Fibroblast of lung (primary cell): ENCODE measurements around the gene YTHDF2. TPM values are rescaled to one million over a fixed set of nuclear protein-coding genes. Genes with fewer than 3 reads are reported as not detected.

ENCODE experiments used
- DNase-seq, 2 donors: peaks; one replicate each; pipeline versions ENCODE4 v3.0.0 to v3.0.0-alpha.2; 2010; ENCODE audit warnings: low read depth in 2 of 2
- H2AFZ ChIP-seq: 2 replicates; pipeline ENCODE4 v1.5.1; 2012; ENCODE audit warnings: low read length, control low read depth, inconsistent platforms
- H3K27ac ChIP-seq: 2 replicates; pipeline ENCODE4 v1.5.1; 2011; ENCODE audit warnings: low read length, control low read depth; ENCODE audit not compliant: insufficient read depth
- H3K27me3 ChIP-seq: 2 replicates; pipeline ENCODE4 v1.5.1; 2011; ENCODE audit warnings: mild to moderate bottlenecking, low read length; ENCODE audit not compliant: control insufficient read depth, insufficient read depth
- H3K36me3 ChIP-seq: 2 replicates; pipeline ENCODE4 v1.5.1; 2011; ENCODE audit warnings: low read length; ENCODE audit not compliant: control insufficient read depth, insufficient read depth
- H3K4me1 ChIP-seq: 2 replicates; pipeline ENCODE4 v1.5.1; 2011; ENCODE audit warnings: low read length; ENCODE audit not compliant: control insufficient read depth, insufficient read depth; ENCODE audit errors: extremely low read depth
- H3K4me2 ChIP-seq: 2 replicates; pipeline ENCODE4 v1.5.1; 2011; ENCODE audit warnings: low read length, control low read depth; ENCODE audit not compliant: insufficient read depth; ENCODE audit errors: extremely low read depth
- H3K4me3 ChIP-seq, 4 experiments: fragments of 200-600 bp in 1 of 4; sonication (generic) in 1 of 4; replicated peaks in 1 of 4; 2 replicates each; pipeline ENCODE4 v1.5.1; 2011 to 2016; ENCODE audit warnings: low read length in 4 of 4, low read depth in 3 of 4, mild to moderate bottlenecking in 3 of 4, control low read depth in 2 of 4, inconsistent platforms in 1 of 4, mixed read lengths in 1 of 4; ENCODE audit not compliant: insufficient read depth in 1 of 4; ENCODE audit errors: control extremely low read depth in 1 of 4
- H3K79me2 ChIP-seq: 2 replicates; pipeline ENCODE4 v1.5.1; 2012; ENCODE audit warnings: mild to moderate bottlenecking, low read length, inconsistent platforms; ENCODE audit not compliant: control insufficient read depth, insufficient read depth
- H3K9ac ChIP-seq: 2 replicates; pipeline ENCODE4 v1.5.1; 2011; ENCODE audit warnings: mild to moderate bottlenecking, low read length, control low read depth; ENCODE audit not compliant: insufficient read depth
- H3K9me3 ChIP-seq: 2 replicates; pipeline ENCODE4 v1.5.1; 2012; ENCODE audit warnings: low read depth, low read length; ENCODE audit not compliant: control insufficient read depth, insufficient read depth
- H4K20me1 ChIP-seq: 2 replicates; pipeline ENCODE4 v1.5.1; 2011; ENCODE audit warnings: low read length; ENCODE audit not compliant: control insufficient read depth, insufficient read depth; ENCODE audit errors: extremely low read depth
- EZH2 ChIP-seq: IDR thresholded peaks from 2 replicates; pipeline ENCODE4 v1.5.1; 2012; ENCODE audit warnings: low read length, control low read depth, mild to moderate bottlenecking; ENCODE audit errors: missing control alignments
- polyA plus RNA-seq, 2 donors: library from polyadenylated mRNA; depleted of rRNA in 1 of 2; stranded (reverse) in 1 of 2; unstranded in 1 of 2; fragments of >200 nt; gene quantifications; 2 replicates each; pipeline ENCODE4 v1.2.1, GENCODE V29; 2011 to 2012; ENCODE audit warnings: missing spikeins in 1 of 2
- total RNA-seq: library from RNA; depleted of rRNA; stranded (reverse); fragments of >200 nt; gene quantifications from 2 replicates; pipeline ENCODE4 v1.2.1, GENCODE V29; 2014
- TF ChIP-seq, protein P1 (sequence below), 2 donors: IDR thresholded peaks in 1 of 2; conservative IDR thresholded peaks in 1 of 2; 1 replicate in 1 of 2; 2 replicates in 1 of 2; pipeline ENCODE4 v1.5.1; 2011 to 2012; ENCODE audit warnings: low read length in 2 of 2, control low read depth in 1 of 2, inconsistent platforms in 1 of 2, low read depth in 1 of 2, mild to moderate bottlenecking in 1 of 2

Gene YTHDF2
- total and polyA plus RNA-seq, 2 donors (not counting 1 experiment from before 2014, with no cell fraction given): 57.5 to 89.0 TPM

DNA sequence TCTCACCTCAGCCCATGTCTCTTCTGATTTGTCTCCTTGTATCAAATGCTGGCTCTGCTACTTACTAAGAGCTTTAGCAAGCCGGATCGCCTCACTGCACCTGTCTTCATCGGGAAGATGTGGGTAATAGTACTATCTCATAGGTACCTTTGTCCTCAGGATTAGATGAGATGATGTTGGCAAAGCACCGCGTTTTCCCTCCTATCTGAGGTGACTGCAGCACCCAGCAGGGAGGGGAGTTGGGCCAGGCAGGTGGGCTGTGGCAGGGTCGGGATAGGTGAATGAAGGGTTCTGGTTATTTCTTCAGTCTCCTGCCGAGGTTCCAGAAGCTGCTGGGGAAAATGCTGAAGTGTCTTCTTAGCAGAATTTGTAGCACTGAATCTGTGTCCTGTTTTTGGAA lies 80.4 kb downstream of the YTHDF2 start:
- Histone ChIP-seq H3K9ac (no peak overlapping the region), H3K4me3 (no peak overlapping the region), H4K20me1 (no peaks in the 10 kb centered on the region), H3K27me3 (peaks cover 18% of the 10 kb centered on the region), H3K4me2 (no peak overlapping the region), H3K27ac (no peak overlapping the region), H3K9me3 (no peaks in the 10 kb centered on the region), H3K79me2 (no peaks in the 10 kb centered on the region), H3K36me3 (no peaks in the 10 kb centered on the region), H2AFZ (no peak overlapping the region), H3K4me1 (no peaks in the 10 kb centered on the region)
- no peak for DNase-seq
- no peak for TF ChIP-seq EZH2
- TF ChIP-seq, protein P1, sequence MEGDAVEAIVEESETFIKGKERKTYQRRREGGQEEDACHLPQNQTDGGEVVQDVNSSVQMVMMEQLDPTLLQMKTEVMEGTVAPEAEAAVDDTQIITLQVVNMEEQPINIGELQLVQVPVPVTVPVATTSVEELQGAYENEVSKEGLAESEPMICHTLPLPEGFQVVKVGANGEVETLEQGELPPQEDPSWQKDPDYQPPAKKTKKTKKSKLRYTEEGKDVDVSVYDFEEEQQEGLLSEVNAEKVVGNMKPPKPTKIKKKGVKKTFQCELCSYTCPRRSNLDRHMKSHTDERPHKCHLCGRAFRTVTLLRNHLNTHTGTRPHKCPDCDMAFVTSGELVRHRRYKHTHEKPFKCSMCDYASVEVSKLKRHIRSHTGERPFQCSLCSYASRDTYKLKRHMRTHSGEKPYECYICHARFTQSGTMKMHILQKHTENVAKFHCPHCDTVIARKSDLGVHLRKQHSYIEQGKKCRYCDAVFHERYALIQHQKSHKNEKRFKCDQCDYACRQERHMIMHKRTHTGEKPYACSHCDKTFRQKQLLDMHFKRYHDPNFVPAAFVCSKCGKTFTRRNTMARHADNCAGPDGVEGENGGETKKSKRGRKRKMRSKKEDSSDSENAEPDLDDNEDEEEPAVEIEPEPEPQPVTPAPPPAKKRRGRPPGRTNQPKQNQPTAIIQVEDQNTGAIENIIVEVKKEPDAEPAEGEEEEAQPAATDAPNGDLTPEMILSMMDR (conservative IDR thresholded peaks at IDR 0.05 in 1 of 2, IDR thresholded peaks at IDR 0.05 in 1 of 2; ENCODE audit: low read depth in 1 of 2, low read length in 2 of 2): no peak

DNA sequence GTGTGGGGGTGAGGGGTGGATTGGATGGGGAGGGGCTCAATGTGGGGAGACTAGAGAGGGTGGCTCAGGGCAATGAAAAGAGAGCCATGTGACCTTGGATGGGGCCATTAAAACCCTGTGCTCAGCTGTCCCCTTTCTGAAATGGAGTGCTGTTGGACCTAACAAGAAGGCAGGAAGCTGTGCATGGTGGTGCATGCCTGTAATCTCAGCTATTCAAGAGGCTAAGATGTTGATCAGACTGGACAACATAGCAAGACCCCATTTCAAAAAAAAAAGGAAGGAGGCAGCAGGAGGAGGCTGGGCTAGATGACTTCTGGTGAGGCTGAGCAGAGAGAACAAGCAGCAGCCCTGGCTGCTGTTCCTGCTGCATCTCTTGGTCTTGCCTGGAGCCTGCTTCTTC lies 82.3 kb downstream of the YTHDF2 start:
- no peaks in the 10 kb centered on the region for H4K20me1 ChIP-seq
- no peak for DNase-seq
- H3K27me3 ChIP-seq: peaks cover 8% of the 10 kb centered on the region
- H3K79me2 ChIP-seq: no peaks in the 10 kb centered on the region
- no peak overlapping the region for H3K27ac ChIP-seq
- no peaks in the 10 kb centered on the region for H3K36me3 ChIP-seq
- no peak overlapping the region for H3K9ac ChIP-seq
- H3K4me2 ChIP-seq: no peak overlapping the region
- H3K4me3 ChIP-seq: no peak overlapping the region
- no peaks in the 10 kb centered on the region for H3K9me3 ChIP-seq
- no peak overlapping the region for H2AFZ ChIP-seq
- no peak for TF ChIP-seq EZH2
- TF ChIP-seq, protein P1 (conservative IDR thresholded peaks at IDR 0.05 in 1 of 2, IDR thresholded peaks at IDR 0.05 in 1 of 2; ENCODE audit: low read depth in 1 of 2, low read length in 2 of 2): no peak
- no peaks in the 10 kb centered on the region for H3K4me1 ChIP-seq

Other genes starting within 250 kb of the YTHDF2 start
- gene RCC1, start 230.9 kb upstream of the YTHDF2 start, total RNA-seq: 63.6 and 74.0 TPM in 2 replicates
- gene RCC1, start 230.9 kb upstream of the YTHDF2 start, polyA plus RNA-seq: 16.4 and 28.4 TPM in 2 replicates
- gene TRNAU1AP, start 183.9 kb upstream of the YTHDF2 start, total RNA-seq: 19.0 and 25.1 TPM in 2 replicates
- 31.7 and 35.7 TPM in 2 replicates for gene TRNAU1AP, start 183.9 kb upstream of the YTHDF2 start, polyA plus RNA-seq
- 4.1 and 5.8 TPM in 2 replicates for gene RAB42, start 144.7 kb upstream of the YTHDF2 start, total RNA-seq
- gene RAB42, start 144.7 kb upstream of the YTHDF2 start, polyA plus RNA-seq: 2.7 and 3.4 TPM in 2 replicates
- 52.2 and 52.4 TPM in 2 replicates for gene TAF12, start 93.9 kb upstream of the YTHDF2 start, total RNA-seq
- 49.7 and 66.2 TPM in 2 replicates for gene TAF12, start 93.9 kb upstream of the YTHDF2 start, polyA plus RNA-seq
- gene RNU11, start 88.3 kb upstream of the YTHDF2 start, total RNA-seq: not detected in 2 replicates
- gene RNU11, start 88.3 kb upstream of the YTHDF2 start, polyA plus RNA-seq: not detected in 2 replicates
- 5.4 and 6.2 TPM in 2 replicates for gene GMEB1, start 68.2 kb upstream of the YTHDF2 start, total RNA-seq
- gene GMEB1, start 68.2 kb upstream of the YTHDF2 start, polyA plus RNA-seq: 8.9 and 9.4 TPM in 2 replicates
- under 0.01 TPM in 1 of 2 replicates, not detected in the other for gene OPRD1, start 75.2 kb downstream of the YTHDF2 start, total RNA-seq
- 0.01 TPM in 1 of 2 replicates, not detected in the other for gene OPRD1, start 75.2 kb downstream of the YTHDF2 start, polyA plus RNA-seq
- gene EPB41, start 177.6 kb downstream of the YTHDF2 start, total RNA-seq: 23.1 and 38.0 TPM in 2 replicates
- 7.4 TPM in 2 replicates for gene EPB41, start 177.6 kb downstream of the YTHDF2 start, polyA plus RNA-seq